HG02759 (cell line): ENCODE results near the gene EDIL3.
A peak's percentile ranks its signal among the peaks of the same experiment; 100 is the strongest.

Experiments
- ATAC-seq: cut with Tn5 transposase; IDR thresholded peaks from one replicate; pipeline ENCODE4 v1.9.1; 2021; ENCODE audit warnings: mild to moderate bottlenecking, moderate library complexity; ENCODE audit not compliant: unreplicated experiment

Gene EDIL3, protein sequence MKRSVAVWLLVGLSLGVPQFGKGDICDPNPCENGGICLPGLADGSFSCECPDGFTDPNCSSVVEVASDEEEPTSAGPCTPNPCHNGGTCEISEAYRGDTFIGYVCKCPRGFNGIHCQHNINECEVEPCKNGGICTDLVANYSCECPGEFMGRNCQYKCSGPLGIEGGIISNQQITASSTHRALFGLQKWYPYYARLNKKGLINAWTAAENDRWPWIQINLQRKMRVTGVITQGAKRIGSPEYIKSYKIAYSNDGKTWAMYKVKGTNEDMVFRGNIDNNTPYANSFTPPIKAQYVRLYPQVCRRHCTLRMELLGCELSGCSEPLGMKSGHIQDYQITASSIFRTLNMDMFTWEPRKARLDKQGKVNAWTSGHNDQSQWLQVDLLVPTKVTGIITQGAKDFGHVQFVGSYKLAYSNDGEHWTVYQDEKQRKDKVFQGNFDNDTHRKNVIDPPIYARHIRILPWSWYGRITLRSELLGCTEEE

DNA sequence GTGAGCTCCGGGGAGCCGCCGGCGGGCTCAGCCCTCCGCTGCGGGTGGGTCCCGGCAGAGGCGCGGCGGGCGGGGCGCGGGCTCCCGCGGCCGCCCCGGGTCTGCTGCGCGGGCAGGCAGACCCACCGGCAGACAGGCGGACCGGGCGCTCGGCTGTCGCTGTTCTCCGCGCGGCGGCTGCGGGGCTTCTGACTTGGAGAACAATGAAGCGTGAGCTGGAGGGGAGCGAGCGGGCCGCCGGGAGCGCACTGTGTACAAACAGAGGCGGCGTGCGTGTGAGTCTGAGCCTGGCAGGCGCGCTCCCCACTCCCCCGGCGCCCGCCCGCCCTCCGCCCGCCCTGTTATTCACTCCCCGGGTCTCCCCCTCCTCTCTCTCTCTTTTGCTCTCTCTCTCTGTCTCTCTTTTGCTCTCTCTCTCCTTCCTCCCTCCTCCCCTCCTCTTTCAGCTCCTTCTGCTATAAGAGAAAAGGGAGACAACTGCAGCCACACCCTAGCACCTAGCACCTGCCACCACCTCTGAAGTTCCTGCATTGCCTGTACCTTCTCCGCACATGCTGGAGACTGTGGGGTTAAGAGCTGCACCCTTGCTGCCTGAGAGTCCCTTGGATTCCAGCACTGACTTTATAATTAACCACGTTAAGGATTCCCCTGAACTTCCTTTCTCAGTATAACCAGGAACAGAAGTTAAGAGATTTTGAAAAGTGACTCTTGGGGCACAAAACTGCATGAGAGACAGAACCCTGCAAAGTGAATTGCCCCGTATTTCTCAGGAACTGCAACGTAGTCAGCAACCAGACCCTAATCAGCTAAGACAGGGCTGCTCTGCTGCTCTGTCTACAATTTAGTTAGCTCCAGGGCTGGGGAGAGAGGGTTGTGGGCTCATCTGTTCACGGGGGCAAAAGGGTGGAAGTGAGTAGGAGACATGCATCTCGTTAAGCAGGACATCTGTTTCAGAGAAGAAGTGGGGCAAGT is at the start of gene EDIL3:
Gene EDIL3 (minus strand): TSS at position 277 of the 972 bp plus-strand sequence. CDS start 506 bp downstream, outside the sequence.
- ATAC-seq, result no peak

DNA sequence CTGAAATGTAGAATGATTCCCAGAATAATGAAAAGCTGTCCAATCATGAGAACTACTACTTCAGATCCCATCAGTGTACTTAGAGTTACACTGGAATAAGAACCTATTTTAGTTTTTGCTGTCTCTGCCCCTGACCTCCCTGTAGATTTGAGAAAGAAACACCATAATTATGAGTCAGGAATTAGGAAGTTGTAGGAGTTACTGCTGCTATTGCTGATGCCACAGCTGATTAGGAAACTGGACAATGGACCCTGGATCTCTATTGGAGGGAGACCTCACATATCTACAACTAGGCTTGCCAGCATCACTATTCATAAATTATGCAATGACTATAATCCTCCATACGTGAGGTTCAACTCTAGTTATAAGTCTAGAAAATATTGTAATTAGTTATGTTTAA is 48.8 kb upstream of the EDIL3 start:
- ATAC-seq, result no peak

DNA sequence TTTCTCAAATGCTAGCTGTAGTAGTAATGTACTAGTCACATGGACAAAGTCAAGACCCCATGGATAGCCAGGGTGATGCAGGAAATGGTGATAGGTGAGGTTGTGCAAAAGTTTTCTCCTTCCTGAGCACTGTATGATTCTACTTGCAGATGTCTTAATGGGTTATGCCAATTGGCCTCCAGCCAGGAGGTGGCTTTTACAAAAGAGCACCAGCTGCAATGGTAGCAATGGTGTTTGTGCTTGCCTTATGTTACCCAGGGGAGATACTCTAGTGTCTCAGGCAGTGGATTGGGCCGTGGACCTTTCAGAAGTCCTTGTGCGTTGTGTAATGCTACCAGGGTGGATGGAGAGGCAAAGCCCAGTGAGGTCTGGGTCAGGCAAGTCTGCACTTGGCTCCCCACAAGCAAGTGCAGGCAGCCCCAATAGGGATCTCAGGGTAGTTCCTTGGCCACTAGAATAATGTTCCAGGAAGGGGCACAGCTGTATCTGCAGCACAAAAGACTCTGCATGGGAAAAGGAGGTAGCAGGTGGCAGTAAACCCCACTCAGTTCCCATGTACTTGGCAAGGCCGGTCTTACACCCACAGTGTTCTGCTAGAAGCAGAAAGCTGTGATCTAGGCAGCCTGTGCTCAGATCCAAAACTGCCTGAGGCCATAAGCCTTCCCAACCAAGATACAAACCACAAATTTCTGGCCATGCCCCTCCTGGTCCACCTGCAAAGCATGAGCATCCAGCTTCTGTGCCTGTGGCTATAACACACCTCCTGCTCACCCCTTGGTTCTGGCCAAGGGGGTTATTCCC is 46.4 kb upstream of the EDIL3 start:
- no peak for ATAC-seq

DNA sequence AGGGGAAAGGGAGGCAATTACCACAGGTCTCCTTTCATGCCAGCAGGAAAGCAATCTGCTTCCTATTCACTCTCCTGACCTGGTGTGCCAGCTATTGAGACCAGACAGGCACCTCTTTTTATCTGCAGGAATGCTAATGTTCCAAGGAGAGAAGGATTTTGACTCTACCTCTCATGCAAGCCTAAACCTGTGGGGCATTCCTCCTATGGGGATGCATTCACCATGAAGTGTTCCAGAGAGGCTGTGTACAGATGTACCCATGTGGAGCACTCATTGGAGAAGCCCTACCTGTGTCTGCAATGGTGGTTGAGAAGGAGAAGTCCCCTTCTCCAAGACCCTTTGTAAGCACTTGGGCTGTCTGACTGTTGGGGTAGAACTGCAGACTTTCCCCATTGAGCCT is 45.4 kb upstream of the EDIL3 start:
- no peak for ATAC-seq

DNA sequence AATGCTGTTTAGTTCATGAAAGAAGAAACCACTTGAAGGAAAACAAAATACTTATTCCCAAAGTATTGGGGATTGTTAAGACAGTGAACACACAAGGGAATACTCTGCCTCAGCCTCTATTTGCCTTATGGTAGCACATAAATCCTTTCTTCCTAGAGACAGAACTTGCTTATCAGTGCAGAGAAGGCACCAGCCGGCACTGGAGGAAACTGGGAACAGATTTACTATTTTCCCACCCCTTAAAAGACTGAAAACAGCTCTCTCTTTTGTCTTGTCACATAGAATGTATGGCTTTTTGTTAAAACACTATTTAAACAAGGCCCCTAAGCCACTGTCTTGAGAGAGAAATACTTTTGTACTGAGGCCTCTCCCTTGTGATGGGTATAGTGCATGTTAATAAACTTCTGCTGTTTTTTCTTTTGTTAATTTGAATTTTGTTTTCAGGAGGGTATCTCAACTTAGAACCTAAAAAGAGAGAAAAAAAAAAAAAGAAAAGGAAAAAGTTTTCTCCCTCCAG is 40.7 kb upstream of the EDIL3 start:
- ATAC-seq, result no peak

DNA sequence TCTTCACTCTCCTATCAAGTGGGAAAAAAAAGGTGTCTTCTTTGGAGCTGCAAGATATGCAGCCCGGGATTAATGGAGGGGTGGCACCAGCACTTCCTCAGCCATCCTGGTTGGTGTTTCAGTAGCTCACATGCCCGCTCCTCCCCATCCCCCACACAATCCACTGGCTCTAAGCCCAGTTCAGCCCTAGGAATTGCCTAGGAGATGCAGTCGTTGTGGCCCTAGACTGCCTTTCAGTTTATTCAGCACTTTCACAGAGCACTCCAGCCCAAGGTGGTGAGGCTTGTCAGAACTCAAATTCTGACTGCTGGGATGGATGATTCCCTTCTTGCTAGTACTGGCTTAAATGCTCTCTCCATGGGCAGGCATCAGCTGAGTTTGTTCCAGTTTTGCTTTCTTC is 35.1 kb upstream of the EDIL3 start:
- no peak for ATAC-seq

DNA sequence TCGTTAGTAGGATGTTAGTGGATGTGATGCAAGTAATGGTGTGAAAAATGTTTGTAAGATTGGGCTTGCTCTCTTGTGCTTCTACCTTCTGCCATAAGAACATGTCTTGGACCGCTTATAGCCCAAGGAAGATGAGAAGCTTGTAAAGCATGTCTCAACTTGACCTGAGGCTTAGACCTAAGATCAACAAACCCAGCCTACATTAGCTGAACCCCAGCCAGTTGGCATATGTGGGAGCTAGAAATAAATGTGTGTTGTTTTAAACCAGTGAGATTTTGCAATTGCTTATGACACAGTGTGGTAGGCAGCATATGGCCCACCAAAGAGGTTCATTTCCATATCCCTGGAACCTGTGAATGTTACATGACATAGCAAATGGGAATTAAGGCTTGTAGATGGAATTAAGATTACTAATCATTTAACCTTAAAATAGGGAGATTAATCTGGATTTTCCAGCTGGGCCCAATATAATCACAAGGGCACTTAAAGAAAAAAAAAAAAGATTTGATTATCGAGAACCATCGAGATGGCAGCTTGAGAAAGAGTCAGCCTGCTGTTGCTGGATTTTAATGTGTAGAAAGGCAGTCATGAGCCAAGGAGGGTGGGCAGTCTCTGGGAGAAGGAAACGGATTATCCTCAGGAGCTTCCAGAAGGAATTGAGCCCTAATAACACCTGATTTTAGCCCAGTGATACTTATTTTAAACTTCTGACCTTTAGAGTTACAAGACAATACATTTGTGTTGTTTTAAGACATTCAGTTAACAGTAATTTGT is 27.3 kb upstream of the EDIL3 start:
- no peak for ATAC-seq

DNA sequence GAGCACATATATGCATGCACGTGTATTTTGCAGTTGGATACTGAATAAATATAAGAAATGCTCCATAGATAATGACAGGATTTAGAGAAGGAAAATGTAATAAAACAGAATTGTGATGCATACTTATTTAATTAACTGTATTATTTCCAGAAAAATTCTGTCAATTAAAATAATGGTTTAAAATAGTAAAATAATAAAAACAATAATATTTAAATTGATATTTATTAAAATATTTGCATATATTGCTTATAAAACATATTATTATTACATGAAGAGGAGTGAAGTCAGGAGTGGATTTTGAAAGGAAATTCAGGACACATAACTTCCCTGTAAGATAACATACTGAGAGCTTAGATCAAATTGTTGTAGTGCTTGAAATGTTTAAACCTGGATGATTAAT is 21.4 kb upstream of the EDIL3 start:
- ATAC-seq, result no peak

DNA sequence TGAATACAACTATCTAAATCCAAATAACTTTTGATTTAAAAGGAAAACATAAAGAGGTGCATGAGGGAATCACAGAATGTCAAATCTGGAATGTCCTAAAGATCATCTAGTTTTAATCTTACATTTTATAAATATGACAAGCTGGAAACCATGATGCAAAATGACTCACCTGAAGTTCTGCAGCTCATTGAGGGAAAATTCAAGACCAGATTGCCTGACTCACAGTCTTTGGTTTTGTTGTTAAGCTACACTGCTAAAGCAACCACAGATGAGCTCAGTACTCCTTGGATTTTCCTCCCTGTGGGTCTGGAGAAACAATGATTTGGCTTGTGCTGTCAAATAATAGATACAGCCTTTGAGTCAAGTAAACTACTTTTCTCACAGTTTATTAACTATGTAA is 19.1 kb upstream of the EDIL3 start:
- no peak for ATAC-seq

DNA sequence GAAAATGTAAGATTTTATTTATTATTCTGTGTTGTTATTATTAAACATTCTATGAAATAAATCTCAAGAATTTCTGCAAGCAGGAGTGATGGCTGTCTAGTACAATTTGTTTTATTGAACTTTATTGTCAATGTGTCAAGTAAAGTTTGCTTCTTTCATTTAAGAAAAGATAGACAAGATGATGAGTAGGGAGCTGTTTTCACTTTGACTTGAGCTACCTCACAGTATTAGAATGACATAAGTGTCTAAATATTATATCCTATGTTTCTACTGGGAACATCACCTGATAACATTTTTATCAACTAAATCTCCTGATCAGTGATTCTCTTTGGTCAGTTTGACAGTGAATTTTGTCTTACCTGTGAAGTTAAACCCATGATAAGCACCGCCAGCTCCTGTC is 12.7 kb upstream of the EDIL3 start:
- ATAC-seq, result no peak

DNA sequence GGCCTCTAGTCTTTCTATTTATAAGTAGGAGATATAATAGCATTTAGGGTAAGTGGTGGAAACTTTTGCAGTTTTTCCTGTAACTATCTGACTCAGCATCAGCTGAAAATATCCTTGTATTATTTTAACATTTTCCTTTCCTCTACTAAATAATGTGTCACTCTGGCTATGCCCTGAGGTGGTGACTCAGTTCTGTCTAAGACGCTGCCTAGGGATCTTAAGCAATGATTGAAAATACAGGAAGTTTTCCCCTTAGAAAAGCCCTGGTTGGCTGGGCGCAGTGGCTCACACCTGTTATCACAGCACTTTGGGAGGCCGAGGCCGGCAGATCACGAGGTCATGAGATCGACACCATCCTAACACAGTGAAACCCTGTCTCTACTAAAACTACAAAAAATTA is 9.3 kb upstream of the EDIL3 start:
- no peak for ATAC-seq

DNA sequence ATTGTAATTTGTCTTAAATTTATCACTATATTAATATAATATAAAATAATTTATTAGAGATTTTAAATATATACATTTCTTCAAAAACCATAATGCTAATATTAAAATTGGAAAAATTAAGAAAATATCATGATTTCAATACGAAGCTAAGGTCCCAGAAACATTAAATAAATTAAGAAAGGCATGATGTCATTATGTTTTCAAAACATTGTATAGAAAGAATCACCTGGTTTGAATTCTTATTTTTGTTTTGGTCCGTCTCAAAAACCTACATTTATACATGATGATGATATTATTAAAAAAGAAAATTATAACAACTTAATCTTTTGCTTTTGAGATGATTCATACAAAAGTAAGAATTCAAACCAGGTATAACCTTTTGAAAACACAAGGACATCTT is 8.2 kb upstream of the EDIL3 start:
- no peak for ATAC-seq

DNA sequence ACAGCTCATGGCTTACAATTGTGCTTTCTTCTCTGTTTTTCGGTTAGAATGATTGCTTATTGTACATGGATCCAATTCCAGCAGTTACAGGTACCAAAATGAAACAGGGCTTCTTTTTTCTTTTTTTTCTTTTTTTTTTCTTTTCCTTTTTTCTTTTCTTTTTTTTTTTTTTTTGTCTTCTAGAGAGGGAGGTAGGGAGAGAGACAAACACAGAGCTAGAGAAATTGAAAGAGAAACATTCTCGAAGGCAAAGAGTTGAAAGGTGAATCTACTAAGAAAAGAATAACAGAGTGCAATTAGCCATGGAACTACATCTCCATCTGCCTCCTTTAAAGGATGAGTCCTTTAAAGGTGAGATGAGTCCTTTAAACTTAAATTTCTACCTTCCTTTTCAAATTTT is 1.0 kb upstream of the EDIL3 start:
- ATAC-seq, result no peak

DNA sequence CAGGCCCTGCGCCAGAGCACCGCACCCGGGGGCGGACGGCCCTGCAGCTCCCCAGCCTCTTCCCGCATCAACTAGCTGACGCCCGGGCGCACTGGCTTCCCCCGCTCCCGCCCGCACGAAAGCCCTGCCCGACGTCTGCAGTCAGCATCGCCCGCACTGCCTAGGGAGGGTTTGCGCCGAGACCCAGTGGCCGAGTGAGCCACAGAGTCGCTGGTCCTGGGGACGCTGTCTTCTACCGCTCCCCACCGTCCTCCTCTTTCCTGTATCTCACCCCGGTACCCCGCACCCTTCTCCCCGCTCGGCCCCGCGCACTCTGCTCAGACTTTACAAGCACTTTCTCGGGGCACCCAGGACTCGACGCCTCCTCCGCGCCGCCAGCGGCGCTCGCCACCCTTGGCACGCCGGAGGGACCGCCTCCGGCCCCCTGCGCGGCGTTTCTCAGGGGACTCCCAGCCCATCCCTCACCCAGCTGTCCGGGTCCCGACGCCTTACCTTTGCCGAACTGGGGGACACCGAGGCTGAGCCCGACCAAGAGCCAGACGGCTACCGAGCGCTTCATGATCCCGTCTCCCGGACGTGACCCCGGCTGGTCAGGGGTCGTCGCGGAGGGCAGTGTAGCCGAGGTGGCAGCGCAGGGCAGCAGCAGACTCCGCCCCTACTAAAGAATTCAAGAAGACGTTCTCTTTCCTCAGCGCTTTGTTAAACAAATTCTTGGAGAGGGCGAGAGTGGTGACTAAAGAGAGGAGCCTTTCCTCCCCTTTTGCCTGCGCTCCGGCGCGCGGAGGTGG is 670 bp downstream of the EDIL3 start:
- ATAC-seq, result no peak

DNA sequence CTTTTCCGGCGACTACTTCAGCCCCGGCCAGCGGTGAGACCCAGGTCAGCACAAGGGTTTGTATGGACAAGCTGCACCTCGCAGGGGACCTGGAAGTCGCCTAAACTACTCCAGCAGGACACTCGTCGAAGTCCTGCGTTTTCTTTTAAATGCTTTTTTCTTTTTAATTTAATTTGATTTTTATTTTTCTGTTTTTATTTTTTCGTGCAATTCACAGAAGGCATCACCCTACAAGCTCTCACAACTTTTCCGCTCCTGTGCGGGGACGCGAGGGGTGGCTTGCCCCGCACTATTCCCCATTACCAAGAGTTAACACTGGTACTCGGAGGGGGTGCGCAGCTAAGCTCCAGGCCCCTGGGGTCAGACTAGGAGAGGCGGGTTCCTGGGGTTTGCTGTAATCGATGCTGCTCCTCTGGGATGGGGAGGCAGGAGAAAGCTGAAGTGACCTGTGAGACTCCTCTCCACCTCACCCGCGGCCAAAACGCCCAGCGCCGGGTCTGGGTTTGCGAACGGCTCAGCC is 1.3 kb downstream of the EDIL3 start:
- no peak for ATAC-seq

DNA sequence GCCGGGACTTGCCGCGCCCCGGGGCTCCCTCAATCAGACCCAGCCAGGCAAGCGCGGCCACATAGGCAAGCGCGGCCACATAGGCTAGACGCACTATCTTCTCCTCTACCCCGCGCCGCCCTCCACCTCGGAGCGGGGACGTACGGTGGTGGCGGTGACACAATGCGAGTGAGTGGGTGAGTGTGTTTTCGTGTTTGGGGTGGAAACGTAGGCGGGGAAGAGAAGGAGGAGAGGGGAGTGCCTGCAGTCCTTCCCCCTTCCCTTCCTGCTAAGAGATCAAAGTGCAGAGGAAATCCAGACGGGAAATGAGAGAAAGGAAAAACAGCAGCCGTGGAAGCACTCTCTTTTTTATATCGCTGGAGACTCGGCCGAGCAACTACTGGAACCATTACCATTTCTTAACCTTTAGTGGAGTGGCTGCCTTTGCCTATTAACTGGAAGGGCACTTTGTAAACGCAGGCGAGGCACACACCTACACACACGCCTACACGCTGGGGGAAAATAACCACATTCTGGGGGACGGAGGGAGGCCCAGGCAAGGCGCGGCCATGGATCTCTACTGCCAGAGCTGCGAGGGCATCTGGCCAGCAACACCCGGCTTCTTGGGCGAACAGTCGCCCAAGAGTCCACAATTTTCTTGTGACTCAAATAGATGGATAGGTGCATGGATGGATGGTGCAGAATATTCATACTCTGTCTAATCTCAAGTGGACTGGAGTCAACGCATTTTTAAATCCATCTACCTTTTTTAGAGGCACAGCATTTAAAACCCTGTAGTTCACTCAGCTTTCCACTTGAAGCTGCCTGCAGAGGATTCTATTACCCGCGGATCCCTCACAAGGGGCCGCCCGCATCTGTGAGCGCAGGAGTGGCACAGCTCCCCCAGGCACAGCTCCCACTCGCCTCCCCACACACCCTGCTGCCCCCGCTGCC is 2.1 kb downstream of the EDIL3 start:
- peak; percentile 44 for ATAC-seq

DNA sequence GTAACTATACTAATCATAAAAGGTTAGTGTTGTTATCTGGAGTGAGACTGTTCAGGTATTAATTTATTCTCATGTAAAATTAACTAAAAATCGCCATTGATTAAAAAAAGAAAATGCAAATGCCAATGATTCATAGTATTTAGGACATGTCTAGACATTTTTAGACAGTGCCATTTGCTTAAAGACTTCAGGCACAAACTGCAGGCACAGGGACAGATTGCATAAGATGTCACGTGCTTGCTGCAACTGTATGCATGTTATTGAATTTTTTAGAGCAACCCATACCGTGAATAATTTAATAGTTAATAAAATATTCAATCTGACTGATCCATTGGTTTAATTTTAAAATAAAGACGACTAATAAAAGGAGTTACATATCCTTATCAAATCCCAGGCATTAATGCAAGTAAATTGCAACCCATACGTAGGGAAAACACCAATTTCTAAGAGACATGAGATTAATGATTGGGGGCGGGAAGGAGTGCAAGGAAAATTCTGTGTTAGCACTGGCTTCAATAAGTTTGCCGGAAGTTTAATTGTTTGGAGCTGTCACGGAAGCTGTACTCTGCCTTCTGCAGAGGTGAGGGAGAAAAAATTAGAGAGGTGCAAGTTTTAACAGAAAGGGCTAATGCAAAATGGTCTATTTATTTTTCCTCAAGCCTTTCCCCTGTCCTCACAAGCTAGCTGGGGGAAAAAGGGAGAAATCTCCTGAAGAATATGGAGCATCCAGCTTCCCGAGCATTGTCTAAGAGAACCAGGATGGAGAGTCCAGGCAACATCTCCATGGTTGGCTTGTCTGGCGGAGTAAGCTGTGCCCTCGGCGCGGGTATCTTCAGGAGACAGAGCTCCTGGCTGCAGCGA is 2.9 kb downstream of the EDIL3 start:
- ATAC-seq, result no peak
